ENCODE data around the gene UBTD2. TPM values are rescaled to one million over a fixed set of nuclear protein-coding genes. Genes with fewer than 3 reads are reported as not detected.

The UBTD2 gene
- total and polyA plus RNA-seq, 2 donors (not counting 1 experiment from before 2014, with no cell fraction given): 24.9 to 29.8 TPM

DNA sequence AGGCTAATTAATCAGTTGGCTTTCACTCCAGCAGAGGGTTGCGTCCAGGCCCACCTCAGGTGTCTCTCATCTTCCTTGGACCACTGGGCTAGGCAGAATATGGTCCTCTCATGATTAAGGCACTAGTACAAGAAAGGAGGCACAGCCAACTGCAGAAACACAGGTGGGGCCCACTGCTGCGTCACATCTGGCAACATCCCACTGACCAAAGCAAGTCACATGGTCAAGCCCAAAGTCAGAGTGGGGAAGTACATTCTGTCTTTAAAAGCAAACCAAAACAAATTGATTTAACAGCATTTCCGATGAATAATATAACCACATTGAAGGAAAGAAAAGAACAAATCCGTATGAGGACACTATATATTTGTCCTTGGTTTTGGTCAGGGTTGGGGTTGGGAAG lies 28.0 kb upstream of the UBTD2 start:
- H3K9ac ChIP-seq (ENCODE audit: insufficient read depth, low read length): no peak overlapping the region
- no peak overlapping the region for H3K27ac ChIP-seq (ENCODE audit: insufficient read depth, low read length)
- no peaks in the 10 kb centered on the region for H3K27me3 ChIP-seq (ENCODE audit: control insufficient read depth, insufficient read depth, low read length)
- no peak overlapping the region for H3K4me3 ChIP-seq (replicated peaks in 1 of 4; ENCODE audit: control extremely low read depth in 1 of 4, insufficient read depth in 1 of 4, low read depth in 3 of 4, low read length in 4 of 4)
- H3K79me2 ChIP-seq (ENCODE audit: control insufficient read depth, insufficient read depth, low read length): no peaks in the 10 kb centered on the region
- H3K9me3 ChIP-seq (ENCODE audit: control insufficient read depth, insufficient read depth, low read depth, low read length): no peaks in the 10 kb centered on the region
- no peaks in the 10 kb centered on the region for H4K20me1 ChIP-seq (ENCODE audit: control insufficient read depth, extremely low read depth, insufficient read depth, low read length)
- H3K4me2 ChIP-seq (ENCODE audit: extremely low read depth, insufficient read depth, low read length): no peak overlapping the region
- no peak for TF ChIP-seq EZH2 (IDR thresholded peaks at IDR 0.05; ENCODE audit: low read length, missing control alignments)
- TF ChIP-seq, protein P1, sequence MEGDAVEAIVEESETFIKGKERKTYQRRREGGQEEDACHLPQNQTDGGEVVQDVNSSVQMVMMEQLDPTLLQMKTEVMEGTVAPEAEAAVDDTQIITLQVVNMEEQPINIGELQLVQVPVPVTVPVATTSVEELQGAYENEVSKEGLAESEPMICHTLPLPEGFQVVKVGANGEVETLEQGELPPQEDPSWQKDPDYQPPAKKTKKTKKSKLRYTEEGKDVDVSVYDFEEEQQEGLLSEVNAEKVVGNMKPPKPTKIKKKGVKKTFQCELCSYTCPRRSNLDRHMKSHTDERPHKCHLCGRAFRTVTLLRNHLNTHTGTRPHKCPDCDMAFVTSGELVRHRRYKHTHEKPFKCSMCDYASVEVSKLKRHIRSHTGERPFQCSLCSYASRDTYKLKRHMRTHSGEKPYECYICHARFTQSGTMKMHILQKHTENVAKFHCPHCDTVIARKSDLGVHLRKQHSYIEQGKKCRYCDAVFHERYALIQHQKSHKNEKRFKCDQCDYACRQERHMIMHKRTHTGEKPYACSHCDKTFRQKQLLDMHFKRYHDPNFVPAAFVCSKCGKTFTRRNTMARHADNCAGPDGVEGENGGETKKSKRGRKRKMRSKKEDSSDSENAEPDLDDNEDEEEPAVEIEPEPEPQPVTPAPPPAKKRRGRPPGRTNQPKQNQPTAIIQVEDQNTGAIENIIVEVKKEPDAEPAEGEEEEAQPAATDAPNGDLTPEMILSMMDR (conservative IDR thresholded peaks at IDR 0.05 in 1 of 2, IDR thresholded peaks at IDR 0.05 in 1 of 2; ENCODE audit: low read depth in 1 of 2, low read length in 2 of 2): no peak
- no peak for DNase-seq (ENCODE audit: low read depth in 2 of 2)
- H3K4me1 ChIP-seq (ENCODE audit: control insufficient read depth, extremely low read depth, insufficient read depth, low read length): no peaks in the 10 kb centered on the region
- H2AFZ ChIP-seq (ENCODE audit: low read length): no peak overlapping the region
- no peaks in the 10 kb centered on the region for H3K36me3 ChIP-seq (ENCODE audit: control insufficient read depth, insufficient read depth, low read length)

DNA sequence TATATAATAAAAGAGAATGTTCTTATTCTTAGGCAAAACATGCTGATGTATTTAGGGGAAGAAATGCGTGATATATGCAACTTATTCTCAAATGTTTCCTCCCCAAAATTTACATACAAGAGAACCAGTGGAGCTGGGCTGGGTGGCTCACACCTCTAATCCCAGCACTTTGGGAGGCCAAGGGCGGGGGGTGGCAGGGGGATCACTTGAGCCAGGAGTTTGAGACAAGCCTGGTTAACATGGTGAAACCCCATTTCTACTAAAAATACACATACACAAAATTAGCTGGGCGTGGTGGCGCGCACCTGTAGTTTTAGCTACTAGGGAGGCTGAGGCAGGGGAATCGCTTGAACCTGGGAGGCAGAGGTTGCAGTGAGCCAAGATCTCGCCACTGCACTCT lies 27.5 kb upstream of the UBTD2 start:
- no peak for TF ChIP-seq EZH2 (IDR thresholded peaks at IDR 0.05; ENCODE audit: low read length, missing control alignments)
- TF ChIP-seq, protein P1 (conservative IDR thresholded peaks at IDR 0.05 in 1 of 2, IDR thresholded peaks at IDR 0.05 in 1 of 2; ENCODE audit: low read depth in 1 of 2, low read length in 2 of 2): no peak
- no peaks in the 10 kb centered on the region for H3K27me3 ChIP-seq (ENCODE audit: control insufficient read depth, insufficient read depth, low read length)
- H3K4me1 ChIP-seq (ENCODE audit: control insufficient read depth, extremely low read depth, insufficient read depth, low read length): no peaks in the 10 kb centered on the region
- H3K4me2 ChIP-seq (ENCODE audit: extremely low read depth, insufficient read depth, low read length): no peak overlapping the region
- H3K79me2 ChIP-seq (ENCODE audit: control insufficient read depth, insufficient read depth, low read length): no peaks in the 10 kb centered on the region
- no peak overlapping the region for H3K4me3 ChIP-seq (replicated peaks in 1 of 4; ENCODE audit: control extremely low read depth in 1 of 4, insufficient read depth in 1 of 4, low read depth in 3 of 4, low read length in 4 of 4)
- H3K27ac ChIP-seq (ENCODE audit: insufficient read depth, low read length): no peak overlapping the region
- no peak overlapping the region for H3K9ac ChIP-seq (ENCODE audit: insufficient read depth, low read length)
- H3K36me3 ChIP-seq (ENCODE audit: control insufficient read depth, insufficient read depth, low read length): no peaks in the 10 kb centered on the region
- no peaks in the 10 kb centered on the region for H4K20me1 ChIP-seq (ENCODE audit: control insufficient read depth, extremely low read depth, insufficient read depth, low read length)
- no peak overlapping the region for H2AFZ ChIP-seq (ENCODE audit: low read length)
- no peaks in the 10 kb centered on the region for H3K9me3 ChIP-seq (ENCODE audit: control insufficient read depth, insufficient read depth, low read depth, low read length)
- DNase-seq (ENCODE audit: low read depth in 2 of 2): no peak

DNA sequence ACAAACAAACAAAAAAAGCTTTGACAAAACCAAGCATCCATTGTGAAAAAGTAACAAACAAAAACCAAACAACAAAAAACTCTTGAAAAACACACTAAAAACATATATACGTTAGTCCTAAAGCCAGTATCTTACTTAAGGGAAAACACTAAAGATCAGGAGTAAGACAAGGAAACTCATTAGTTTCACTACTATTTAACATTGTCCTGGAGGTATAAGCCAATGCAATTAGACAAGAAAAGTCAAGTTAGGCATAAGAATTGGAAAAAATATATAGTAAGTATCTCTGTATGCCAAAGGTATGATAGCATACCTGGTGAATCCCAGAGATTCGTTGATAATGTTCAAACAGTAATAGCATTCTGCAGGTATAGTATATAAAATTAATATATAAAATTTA lies 21.8 kb upstream of the UBTD2 start:
- H3K4me3 ChIP-seq (replicated peaks in 1 of 4; ENCODE audit: control extremely low read depth in 1 of 4, insufficient read depth in 1 of 4, low read depth in 3 of 4, low read length in 4 of 4): no peak overlapping the region

More for the DNA sequence above, 21.8 kb upstream of the UBTD2 start:
- no peak for DNase-seq (ENCODE audit: low read depth in 2 of 2)
- Histone ChIP-seq H3K4me2 (ENCODE audit: extremely low read depth, insufficient read depth, low read length) (no peak overlapping the region), H2AFZ (ENCODE audit: low read length) (no peak overlapping the region), H4K20me1 (ENCODE audit: control insufficient read depth, extremely low read depth, insufficient read depth, low read length) (no peaks in the 10 kb centered on the region), H3K4me1 (ENCODE audit: control insufficient read depth, extremely low read depth, insufficient read depth, low read length) (no peaks in the 10 kb centered on the region), H3K9ac (ENCODE audit: insufficient read depth, low read length) (no peak overlapping the region), H3K9me3 (ENCODE audit: control insufficient read depth, insufficient read depth, low read depth, low read length) (no peaks in the 10 kb centered on the region), H3K36me3 (ENCODE audit: control insufficient read depth, insufficient read depth, low read length) (no peaks in the 10 kb centered on the region), H3K27ac (ENCODE audit: insufficient read depth, low read length) (no peak overlapping the region), H3K27me3 (ENCODE audit: control insufficient read depth, insufficient read depth, low read length) (no peaks in the 10 kb centered on the region), H3K79me2 (ENCODE audit: control insufficient read depth, insufficient read depth, low read length) (no peaks in the 10 kb centered on the region)
- no peak for TF ChIP-seq EZH2 (IDR thresholded peaks at IDR 0.05; ENCODE audit: low read length, missing control alignments)
- TF ChIP-seq, protein P1 (conservative IDR thresholded peaks at IDR 0.05 in 1 of 2, IDR thresholded peaks at IDR 0.05 in 1 of 2; ENCODE audit: low read depth in 1 of 2, low read length in 2 of 2): no peak

Data from fibroblast of lung (primary cell).